GM21723 (cell line): ENCODE results near the gene SPOCD1.
"Not testable (repeated sequence)": the region's sequence is repeated elsewhere in the genome, so short reads cannot be mapped to it uniquely, and the experiment has no call there.

Experiments used
- ATAC-seq: cut with Tn5 transposase; IDR thresholded peaks from one replicate; pipeline ENCODE4 v1.9.1; 2021; ENCODE audit warnings: mild to moderate bottlenecking, moderate library complexity; ENCODE audit not compliant: unreplicated experiment

SPOCD1 gene

GRCh38 chr1:31830065-31830464 is 14.2 kb upstream of the SPOCD1 start:
- no peak for ATAC-seq

GRCh38 chr1:31828926-31829690 is 13.3 kb upstream of the SPOCD1 start:
- ATAC-seq = no peak

- no peak for ATAC-seq
Measured at GRCh38 chr1:31828341-31828740, 12.5 kb upstream of the SPOCD1 start.

- ATAC-seq = no peak
Measured at GRCh38 chr1:31823780-31824179, 8.0 kb upstream of the SPOCD1 start.

GRCh38 chr1:31822766-31823165 is 6.9 kb upstream of the SPOCD1 start:
- ATAC-seq = no peak

- not testable (repeated sequence) for ATAC-seq
Measured at GRCh38 chr1:31820196-31820595, 4.4 kb upstream of the SPOCD1 start.

- ATAC-seq = no peak
Measured at GRCh38 chr1:31818206-31818605, 2.4 kb upstream of the SPOCD1 start.

GRCh38 chr1:31816947-31817346 is 1.1 kb upstream of the SPOCD1 start:
- ATAC-seq = not testable (repeated sequence)

GRCh38 chr1:31816501-31816900 is 679 bp upstream of the SPOCD1 start:
- ATAC-seq = not testable (repeated sequence)

- ATAC-seq = no peak
Measured at GRCh38 chr1:31815307-31815645, 546 bp downstream of the SPOCD1 start.

GRCh38 chr1:31814631-31815306 is 1.1 kb downstream of the SPOCD1 start:
- ATAC-seq = no peak

GRCh38 chr1:31814041-31814511 is 1.7 kb downstream of the SPOCD1 start:
- no peak for ATAC-seq

GRCh38 chr1:31812158-31812829 is 3.5 kb downstream of the SPOCD1 start:
- no peak for ATAC-seq

GRCh38 chr1:31811605-31812004 is 4.2 kb downstream of the SPOCD1 start:
- no peak for ATAC-seq

- ATAC-seq = no peak
Measured at GRCh38 chr1:31809698-31810097, 6.1 kb downstream of the SPOCD1 start.

GRCh38 chr1:31807273-31808048 is 8.4 kb downstream of the SPOCD1 start:
- ATAC-seq = no peak

GRCh38 chr1:31805318-31805717 is 10.5 kb downstream of the SPOCD1 start:
- no peak for ATAC-seq

- no peak for ATAC-seq
Measured at GRCh38 chr1:31804098-31804497, 11.7 kb downstream of the SPOCD1 start.

- no peak for ATAC-seq
Measured at GRCh38 chr1:31803610-31804009, 12.2 kb downstream of the SPOCD1 start.

GRCh38 chr1:31802190-31803150 is 13.4 kb downstream of the SPOCD1 start:
- ATAC-seq = no peak
